Umbilical cord (tissue), 2 donors: ENCODE data around the gene DTNB. TPM values are rescaled to one million over a fixed set of nuclear protein-coding genes. Genes with fewer than 3 reads are reported as not detected.

ENCODE experiments used
- DNase-seq: peaks from one replicate; pipeline ENCODE4 v3.0.0-alpha.2; 2015; ENCODE audit warnings: low spot score
- total RNA-seq: library from RNA; depleted of rRNA; stranded (reverse); fragments of >200 nt; gene quantifications from one replicate; pipeline ENCODE4 v1.2.3, GENCODE V29; 2014; ENCODE audit warnings: low replicate concordance; ENCODE audit not compliant: insufficient read depth

The DTNB gene
- total RNA-seq, 1 donor from 2014 or later = 55.4 TPM

- no peak for DNase-seq
Measured at GRCh38 chr2:25467743-25468142, 205.6 kb downstream of the DTNB start.

GRCh38 chr2:25462021-25462420, 211.4 kb downstream of the DTNB start:
- no peak for DNase-seq

- no peak for DNase-seq
Measured at GRCh38 chr2:25460261-25460905, 213.0 kb downstream of the DTNB start.

- DNase-seq = no peak
Measured at GRCh38 chr2:25454824-25455611, 218.4 kb downstream of the DTNB start.

GRCh38 chr2:25453199-25453905, 220.0 kb downstream of the DTNB start:
- DNase-seq = no peak

- no peak for DNase-seq
Measured at GRCh38 chr2:25448808-25449207, 224.6 kb downstream of the DTNB start.

GRCh38 chr2:25447018-25447417, 226.4 kb downstream of the DTNB start:
- DNase-seq = no peak

- DNase-seq = no peak
Measured at GRCh38 chr2:25446122-25446521, 227.3 kb downstream of the DTNB start.

GRCh38 chr2:25445464-25445863, 227.9 kb downstream of the DTNB start:
- DNase-seq = no peak

GRCh38 chr2:25444608-25445270, 228.6 kb downstream of the DTNB start:
- no peak for DNase-seq

- no peak for DNase-seq
Measured at GRCh38 chr2:25443766-25444165, 229.6 kb downstream of the DTNB start.

- no peak for DNase-seq
Measured at GRCh38 chr2:25441353-25441752, 232.0 kb downstream of the DTNB start.

- no peak for DNase-seq
Measured at GRCh38 chr2:25438793-25439192, 234.6 kb downstream of the DTNB start.

GRCh38 chr2:25437881-25438662, 235.3 kb downstream of the DTNB start:
- no peak for DNase-seq

- no peak for DNase-seq
Measured at GRCh38 chr2:25435421-25435820, 238.0 kb downstream of the DTNB start.

GRCh38 chr2:25431604-25432003, 241.8 kb downstream of the DTNB start:
- DNase-seq = no peak

GRCh38 chr2:25430556-25430955, 242.8 kb downstream of the DTNB start:
- DNase-seq = no peak

- no peak for DNase-seq
Measured at GRCh38 chr2:25426326-25426725, 247.1 kb downstream of the DTNB start.

GRCh38 chr2:25424426-25425028, 248.8 kb downstream of the DTNB start:
- DNase-seq = no peak

- no peak for DNase-seq
Measured at GRCh38 chr2:25421820-25422411, 251.5 kb downstream of the DTNB start.
